H1 (cell line): Measurements from ENCODE around the gene H2BK1. TPM values are rescaled to one million over a fixed set of nuclear protein-coding genes. Genes with fewer than 3 reads are reported as not detected.

Source experiments
- CTCF ChIA-PET: fragments of 300-600 bp; sonication (Branson Sonifier 250); formaldehyde crosslinking; loops from one replicate; lab custom pipeline; 2021; ENCODE audit not compliant: partially characterized antibody; lab: Charles Lee
- POLR2A ChIA-PET: fragments of 300-600 bp; sonication (Branson Sonifier 250); formaldehyde crosslinking; loops from one replicate; lab custom pipeline; 2021; ENCODE audit warnings: inconsistent platforms; ENCODE audit not compliant: partially characterized antibody; lab: Charles Lee
- DNase-seq, 2 experiments: peaks; one replicate each; pipeline versions ENCODE4 v3.0.0 to v3.0.0-alpha.2; 2010 to 2022; ENCODE audit warnings: low spot score in 2 of 2, low read depth in 1 of 2, mixed read lengths in 1 of 2
- FAIRE-seq: peaks from 2 replicates; lab custom pipeline; 2011; peaks lifted over from hg19 to GRCh38; lab: Jason Lieb, UNC
- H2AFZ ChIP-seq: 2 replicates; pipeline ENCODE4 v1.8.1; 2012; ENCODE audit warnings: low read length, inconsistent platforms
- H2AK5ac ChIP-seq: 2 replicates; pipeline ENCODE4 v1.6.1; 2013; ENCODE audit warnings: low read depth, low read length
- H2BK120ac ChIP-seq: replicated peaks from 2 replicates; pipeline ENCODE3; 2013; ENCODE audit warnings: low read depth, low read length, inconsistent platforms
- H2BK12ac ChIP-seq: 2 replicates; pipeline ENCODE4 v1.6.1; 2013; ENCODE audit warnings: low read depth, low read length
- H2BK15ac ChIP-seq: 2 replicates; pipeline ENCODE4 v1.6.1; 2013; ENCODE audit warnings: low read length
- H2BK20ac ChIP-seq: 2 replicates; pipeline ENCODE4 v1.6.1; 2013; ENCODE audit warnings: low read length
- H2BK5ac ChIP-seq: 2 replicates; pipeline ENCODE4 v1.6.1; 2013; ENCODE audit warnings: low read depth, low read length
- H3K14ac ChIP-seq: 2 replicates; pipeline ENCODE4 v1.6.1; 2013; ENCODE audit warnings: inconsistent platforms; ENCODE audit not compliant: insufficient read length
- H3K18ac ChIP-seq: 2 replicates; pipeline ENCODE4 v1.6.1; 2013; ENCODE audit warnings: low read length; ENCODE audit errors: extremely low read depth
- H3K23ac ChIP-seq: 2 replicates; pipeline ENCODE4 v1.6.1; 2013; ENCODE audit warnings: inconsistent platforms; ENCODE audit not compliant: insufficient read length
- H3K23me2 ChIP-seq: 2 replicates; pipeline ENCODE4 v1.6.1; 2013; ENCODE audit warnings: low read depth, low read length
- H3K27ac ChIP-seq: 2 replicates; pipeline ENCODE4 v1.6.1; 2011; ENCODE audit warnings: low read depth, low read length, inconsistent platforms
- H3K27me3 ChIP-seq, 4 experiments: replicated peaks in 1 of 4; 1 replicate in 1 of 4; 2 replicates in 3 of 4; pipeline versions ENCODE4 v1.6.1 to v1.8.1; 2011 to 2013; ENCODE audit warnings: low read length in 3 of 4, mild to moderate bottlenecking in 3 of 4, inconsistent platforms in 2 of 4, mixed read lengths in 2 of 4, moderate library complexity in 1 of 4; ENCODE audit not compliant: control insufficient read depth in 3 of 4, insufficient read depth in 3 of 4; ENCODE audit errors: extremely low read depth in 1 of 4
- H3K36me3 ChIP-seq, 4 experiments: 2 replicates each; pipeline versions ENCODE4 v1.6.1 to v1.8.1; 2011 to 2013; ENCODE audit warnings: mild to moderate bottlenecking in 4 of 4, low read length in 3 of 4, moderate library complexity in 2 of 4, control low read depth in 1 of 4, inconsistent platforms in 1 of 4; ENCODE audit not compliant: insufficient read depth in 4 of 4, control insufficient read depth in 2 of 4
- H3K4ac ChIP-seq: replicated peaks from 2 replicates; pipeline ENCODE3; 2013; ENCODE audit warnings: low read length, low read depth, mixed read lengths, inconsistent platforms; ENCODE audit not compliant: insufficient read length
- H3K4me1 ChIP-seq, 4 experiments: replicated peaks in 1 of 4; 1 replicate in 1 of 4; 2 replicates in 3 of 4; pipeline versions ENCODE4 v1.6.1 to v1.8.1; 2011 to 2013; ENCODE audit warnings: low read length in 3 of 4, inconsistent platforms in 2 of 4, mixed read lengths in 1 of 4; ENCODE audit not compliant: insufficient read depth in 4 of 4, control insufficient read depth in 3 of 4
- H3K4me2 ChIP-seq, 2 experiments: 2 replicates each; pipeline versions ENCODE4 v1.6.1 to v1.8.1; 2011 to 2013; ENCODE audit warnings: low read depth in 2 of 2, low read length in 2 of 2, control low read depth in 1 of 2, inconsistent platforms in 1 of 2, mild to moderate bottlenecking in 1 of 2; ENCODE audit not compliant: insufficient read depth in 1 of 2
- H3K4me3 ChIP-seq, 4 experiments: fragments of 200-600, 300-600 bp in 1 of 4; sonication (generic), shearing (Covaris generic), sonication (Bioruptor Twin) in 1 of 4; 2 replicates each; pipeline versions ENCODE4 v1.5.1 to v1.8.1; 2011 to 2016; ENCODE audit warnings: low read length in 4 of 4, low read depth in 3 of 4, control low read depth in 2 of 4, inconsistent platforms in 2 of 4, mild to moderate bottlenecking in 2 of 4, mixed read lengths in 1 of 4, moderate library complexity in 1 of 4; ENCODE audit not compliant: insufficient read depth in 2 of 4; ENCODE audit errors: extremely low read depth in 1 of 4
- H3K56ac ChIP-seq: replicated peaks from 2 replicates; pipeline ENCODE3; 2013; ENCODE audit warnings: low read depth, mild to moderate bottlenecking, mixed read lengths, low read length, inconsistent platforms; ENCODE audit not compliant: insufficient read length
- H3K79me1 ChIP-seq: 2 replicates; pipeline ENCODE4 v1.6.1; 2013; ENCODE audit warnings: low read depth, low read length, control low read depth
- H3K79me2 ChIP-seq, 2 experiments: 2 replicates each; pipeline versions ENCODE4 v1.6.1 to v1.8.1; 2012 to 2013; ENCODE audit warnings: low read length in 2 of 2, mild to moderate bottlenecking in 2 of 2, inconsistent platforms in 1 of 2; ENCODE audit not compliant: insufficient read depth in 2 of 2, control insufficient read depth in 1 of 2
- H3K9ac ChIP-seq, 4 experiments: replicated peaks in 1 of 4; 1 replicate in 1 of 4; 2 replicates in 3 of 4; pipeline versions ENCODE4 v1.6.1 to v1.8.1; 2011 to 2013; ENCODE audit warnings: low read depth in 3 of 4, low read length in 3 of 4, control low read depth in 2 of 4, mild to moderate bottlenecking in 2 of 4, moderate library complexity in 2 of 4, inconsistent platforms in 1 of 4; ENCODE audit errors: extremely low read depth in 1 of 4
- H3K9me3 ChIP-seq, 2 experiments: 2 replicates each; pipeline versions ENCODE4 v1.6.1 to v1.8.1; 2012 to 2013; ENCODE audit warnings: mild to moderate bottlenecking in 2 of 2, moderate library complexity in 2 of 2, control low read depth in 1 of 2, inconsistent platforms in 1 of 2, low read depth in 1 of 2, low read length in 1 of 2, mixed read lengths in 1 of 2; ENCODE audit not compliant: insufficient read depth in 2 of 2
- H4K20me1 ChIP-seq, 2 experiments: replicated peaks in 1 of 2; 2 replicates each; pipeline versions ENCODE3 to v1.8.1; 2011 to 2013; ENCODE audit warnings: inconsistent platforms in 2 of 2, low read length in 2 of 2, mild to moderate bottlenecking in 1 of 2; ENCODE audit not compliant: insufficient read depth in 2 of 2, control insufficient read depth in 1 of 2
- H4K5ac ChIP-seq: 2 replicates; pipeline ENCODE4 v1.6.1; 2013; ENCODE audit warnings: low read length, low read depth, mixed read lengths, inconsistent platforms; ENCODE audit not compliant: insufficient read length
- H4K8ac ChIP-seq: 2 replicates; pipeline ENCODE4 v1.8.0; 2013; ENCODE audit warnings: mild to moderate bottlenecking, moderate library complexity, low read length, inconsistent platforms; ENCODE audit not compliant: insufficient read depth; ENCODE audit errors: extremely low read depth
- H4K91ac ChIP-seq: replicated peaks from 2 replicates; pipeline ENCODE3; 2013; ENCODE audit warnings: low read length, mixed read lengths, inconsistent platforms; ENCODE audit not compliant: insufficient read length
- CTCF ChIP-seq, 3 experiments: IDR thresholded peaks; 1 replicate in 2 of 3; 2 replicates in 1 of 3; pipeline versions ENCODE4 v1.5.1 to v1.6.1; 2011; ENCODE audit warnings: low read length in 3 of 3, mild to moderate bottlenecking in 3 of 3, inconsistent platforms in 2 of 3, low read depth in 1 of 3, moderate library complexity in 1 of 3; ENCODE audit not compliant: insufficient read depth in 1 of 3; ENCODE audit errors: control extremely low read depth in 1 of 3
- HDAC6 ChIP-seq: IDR thresholded peaks from one replicate; pipeline ENCODE4 v1.7.1; 2012; ENCODE audit warnings: low read depth, mild to moderate bottlenecking, inconsistent platforms, low read length, moderate library complexity
- SP4 ChIP-seq: IDR thresholded peaks from 2 replicates; pipeline ENCODE4 v1.6.1; 2012; ENCODE audit warnings: low read length, inconsistent platforms
- WGBS, 2 experiments: shearing (Covaris generic) in 1 of 2; methylation state at CpG; one replicate each; pipeline versions ENCODE4 v1.1.6 to v1.1.7; 2013 to 2015; ENCODE audit warnings: low lambda C conversion rate in 2 of 2, mixed read lengths in 2 of 2, inconsistent platforms in 1 of 2, low coverage in 1 of 2, missing lambda C conversion rate in 1 of 2; ENCODE audit not compliant: insufficient replicate concordance in 2 of 2, insufficient coverage in 1 of 2, insufficient read length in 1 of 2; ENCODE audit errors: extremely low coverage in 1 of 2, missing lambda C conversion rate in 1 of 2; 5-methylcytosine and 5-hydroxymethylcytosine counted together
- polyA plus RNA-seq, 7 experiments: library from polyadenylated mRNA; depleted of rRNA in 3 of 7; stranded (reverse) in 5 of 7; unstranded in 2 of 7; fragments of >200 nt in 5 of 7; fragments of 200-250 nt in 2 of 7; gene quantifications; 1 replicate in 5 of 7; 2 replicates in 1 of 7; 4 replicates in 1 of 7; pipeline versions ENCODE4 v1.2.1 to v1.2.3, GENCODE V29; 2011 to 2013; ENCODE audit warnings: missing spikeins in 2 of 7, mixed read lengths in 2 of 7
- total RNA-seq: library from RNA; stranded (reverse); fragmentation: NEBNext Ultra II Directional; extraction: Animal tissue kit (Norgen Biotek cat#: 25700); gene quantifications from 2 replicates; pipeline ENCODE4 v1.2.1, GENCODE V29; 2021

Gene H2BK1
- total and polyA plus RNA-seq, 2 of the 8 experiments (the other 6 are each of a cell fraction or from before 2014, with no cell fraction given): not detected

GRCh38 chr7:151179287-151179860 lies 30.9 kb downstream of the H2BK1 start:
- CTCF ChIA-PET: interaction anchor here (0.5 to 7.4 kb wide), 12 partner anchors 10 to 501 kb away, joined by 3 to 52 read pairs (median 4); no protein-coding TSS in a partner anchor
- no peaks in the 10 kb centered on the region for H3K79me2 ChIP-seq

More at GRCh38 chr7:151179287-151179860, 30.9 kb downstream of the H2BK1 start:
- Histone ChIP-seq H3K4ac (no peak overlapping the region), H4K5ac (no peak overlapping the region), H2BK12ac (no peak overlapping the region), H3K9me3 (peaks cover 1 to 5% of the 10 kb centered on the region in 2 experiments; a peak in 1 of 4 replicates), H3K4me1 (no peaks in the 10 kb centered on the region; a peak in 1 of 7 replicates), H2BK20ac (no peak overlapping the region), H3K27me3 (peaks cover 1 to 15% (median 14%) of the 10 kb centered on the region in 4 experiments), H3K18ac (no peak overlapping the region), H2BK15ac (no peak overlapping the region), H3K27ac (no peak overlapping the region), H3K23me2 (no peaks in the 10 kb centered on the region), H4K91ac (no peak overlapping the region), H2BK5ac (no peak overlapping the region), H2BK120ac (no peak overlapping the region), H3K36me3 (no peaks in the 10 kb centered on the region; a peak in 1 of 8 replicates), H3K56ac (no peak overlapping the region), H3K79me1 (no peaks in the 10 kb centered on the region), H3K4me3 (no peak overlapping the region), H2AFZ (no peak overlapping the region), H2AK5ac (no peak overlapping the region), H3K4me2 (no peak overlapping the region), H3K9ac (no peak overlapping the region), H4K8ac (no peak overlapping the region), H3K14ac (no peak overlapping the region), H3K23ac (no peak overlapping the region), H4K20me1 (peaks cover 0 to 1% of the 10 kb centered on the region in 2 experiments)
- no peak for FAIRE-seq
- TF ChIP-seq HDAC6 (no peak), SP4 (no peak), CTCF (IDR thresholded peaks at IDR 0.05; ENCODE audit: control extremely low read depth in 1 of 3, insufficient read depth in 1 of 3, low read depth in 1 of 3, low read length in 3 of 3) (no peak)
- POLR2A ChIA-PET: interaction anchor here (1.0 kb wide), 1 partner anchor 40 kb away, joined by 3 read pairs; no protein-coding TSS in a partner anchor
- no peak for DNase-seq
- 93% methylated on average over 8 of the region's 8 CpGs; no CpG with 5 or more reads in 1 of the 2 experiments for WGBS, 2 experiments
